Measurements from ENCODE around the gene TMEM218. TPM values are rescaled to one million over a fixed set of nuclear protein-coding genes. Genes with fewer than 3 reads are reported as not detected.
"Not testable (repeated sequence)": the region's sequence is repeated elsewhere in the genome, so short reads cannot be mapped to it uniquely, and the experiment has no call there.

Gene TMEM218
- polyA plus RNA-seq, 3 donors, result 52.5 to 61.1 (median 56.6) TPM

GRCh38 chr11:125091247-125091876 lies 20.1 kb downstream of the TMEM218 start:
- DNase-seq (ENCODE audit: low read depth in 3 of 3, low spot score in 2 of 3), result peak; percentile 60 to 67 (median 67)

- no peak for DNase-seq (ENCODE audit: low read depth in 3 of 3, low spot score in 2 of 3)
Observed at GRCh38 chr11:125090816-125091215, 20.6 kb downstream of the TMEM218 start.

- DNase-seq (ENCODE audit: low read depth in 3 of 3, low spot score in 2 of 3), result not testable (repeated sequence)
Observed at GRCh38 chr11:125090151-125090550, 21.3 kb downstream of the TMEM218 start.

- DNase-seq (ENCODE audit: low read depth in 3 of 3, low spot score in 2 of 3), result not testable (repeated sequence)
Observed at GRCh38 chr11:125089481-125089880, 21.9 kb downstream of the TMEM218 start.

GRCh38 chr11:125088576-125089455 lies 22.6 kb downstream of the TMEM218 start:
- no peak for DNase-seq (ENCODE audit: low read depth in 3 of 3, low spot score in 2 of 3)

GRCh38 chr11:125088123-125088522 lies 23.3 kb downstream of the TMEM218 start:
- DNase-seq (ENCODE audit: low read depth in 3 of 3, low spot score in 2 of 3), result no peak

GRCh38 chr11:125086633-125087296 lies 24.7 kb downstream of the TMEM218 start:
- no peak for DNase-seq (ENCODE audit: low read depth in 3 of 3, low spot score in 2 of 3)

- DNase-seq (ENCODE audit: low read depth in 3 of 3, low spot score in 2 of 3), result no peak
Observed at GRCh38 chr11:125085301-125086081, 25.9 kb downstream of the TMEM218 start.

GRCh38 chr11:125084761-125085231 lies 26.6 kb downstream of the TMEM218 start:
- DNase-seq (ENCODE audit: low read depth in 3 of 3, low spot score in 2 of 3), result no peak

GRCh38 chr11:125084057-125084416 lies 27.4 kb downstream of the TMEM218 start:
- DNase-seq (ENCODE audit: low read depth in 3 of 3, low spot score in 2 of 3), result no peak

GRCh38 chr11:125083312-125084056 lies 27.9 kb downstream of the TMEM218 start:
- DNase-seq (ENCODE audit: low read depth in 3 of 3, low spot score in 2 of 3), result no peak

- no peak for DNase-seq (ENCODE audit: low read depth in 3 of 3, low spot score in 2 of 3)
Observed at GRCh38 chr11:125082611-125083311, 28.7 kb downstream of the TMEM218 start.

GRCh38 chr11:125082040-125082439 lies 29.4 kb downstream of the TMEM218 start:
- no peak for DNase-seq (ENCODE audit: low read depth in 3 of 3, low spot score in 2 of 3)

- no peak for DNase-seq (ENCODE audit: low read depth in 3 of 3, low spot score in 2 of 3)
Observed at GRCh38 chr11:125081098-125081798, 30.2 kb downstream of the TMEM218 start.

- no peak for DNase-seq (ENCODE audit: low read depth in 3 of 3, low spot score in 2 of 3)
Observed at GRCh38 chr11:125080531-125080911, 30.9 kb downstream of the TMEM218 start.

- no peak for DNase-seq (ENCODE audit: low read depth in 3 of 3, low spot score in 2 of 3)
Observed at GRCh38 chr11:125079878-125080530, 31.4 kb downstream of the TMEM218 start.

GRCh38 chr11:125079151-125079877 lies 32.1 kb downstream of the TMEM218 start:
- no peak for DNase-seq (ENCODE audit: low read depth in 3 of 3, low spot score in 2 of 3)
